ENCODE data around the gene PAPPA. TPM values are rescaled to one million over a fixed set of nuclear protein-coding genes. Genes with fewer than 3 reads are reported as not detected.

PAPPA gene
- total RNA-seq, 4 donors from 2014 or later: 2.1 to 5.0 (median 3.7) TPM

GRCh38 chr9:116331241-116331640, 177.7 kb downstream of the PAPPA start:
- intact Hi-C loops (cut with DNase I): no loop called here
- no peak for TF ChIP-seq POLR2A (IDR thresholded peaks at IDR 0.05; ENCODE audit: low read depth)
- no peak for TF ChIP-seq CTCF (IDR thresholded peaks at IDR 0.05)
- TF ChIP-seq EP300 (IDR thresholded peaks at IDR 0.05): no peak
- TF ChIP-seq POLR2AphosphoS5 (IDR thresholded peaks at IDR 0.05): no peak
- 88% methylated on average over 3 of the region's 3 CpGs for WGBS
- Histone ChIP-seq H3K4me1 (peaks cover 11 to 15% (median 13%) of the 10 kb centered on the region in 4 donors), H3K9me3 (no peaks in the 10 kb centered on the region), H3K36me3 (no peaks in the 10 kb centered on the region), H3K27ac (replicated peaks in 1 of 4) (no peak overlapping the region), H3K4me3 (no peak overlapping the region), H3K27me3 (peaks cover 0 to 9% (median 0%) of the 10 kb centered on the region in 4 donors)
- DNase-seq (ENCODE audit: extremely low spot score): no peak

DNA sequence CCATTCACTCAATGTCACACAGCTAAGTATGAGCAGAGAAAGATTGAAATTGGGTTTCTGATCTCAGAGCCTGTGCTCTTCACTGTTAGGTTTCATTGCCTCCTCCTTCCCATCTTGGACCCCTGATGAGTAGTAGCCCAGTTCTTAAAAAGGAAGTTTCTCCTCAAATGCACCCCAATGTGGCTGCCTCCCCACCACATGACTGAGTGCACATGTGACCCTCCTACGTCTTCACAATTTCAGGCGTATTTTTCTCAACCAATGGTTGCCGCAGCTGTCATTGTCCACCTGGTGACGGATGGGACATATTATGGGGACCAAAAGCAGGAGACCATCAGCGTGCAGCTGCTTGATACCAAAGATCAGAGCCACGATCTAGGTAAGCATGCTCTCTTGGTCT, 178.5 kb downstream of the PAPPA start:
- no peak for TF ChIP-seq CTCF (IDR thresholded peaks at IDR 0.05)
- no peak for TF ChIP-seq EP300 (IDR thresholded peaks at IDR 0.05)
- no peak for TF ChIP-seq POLR2AphosphoS5 (IDR thresholded peaks at IDR 0.05)
- no peak for TF ChIP-seq POLR2A (IDR thresholded peaks at IDR 0.05; ENCODE audit: low read depth)
- Histone ChIP-seq H3K4me1 (peaks cover 11 to 15% (median 13%) of the 10 kb centered on the region in 4 donors), H3K9me3 (no peaks in the 10 kb centered on the region), H3K27me3 (peaks cover 0 to 9% (median 0%) of the 10 kb centered on the region in 4 donors), H3K27ac (replicated peaks in 1 of 4) (no peak overlapping the region), H3K36me3 (no peaks in the 10 kb centered on the region), H3K4me3 (no peak overlapping the region)
- intact Hi-C loops (cut with DNase I): no loop called here
- WGBS: 90% methylated on average over 6 of the region's 6 CpGs
- DNase-seq (ENCODE audit: extremely low spot score): no peak

- Histone ChIP-seq H3K27ac (replicated peaks in 1 of 4) (no peak overlapping the region), H3K4me1 (peaks cover 3 to 5% (median 3%) of the 10 kb centered on the region in 4 donors), H3K36me3 (no peaks in the 10 kb centered on the region), H3K9me3 (no peaks in the 10 kb centered on the region), H3K27me3 (peaks cover 0 to 9% (median 0%) of the 10 kb centered on the region in 4 donors), H3K4me3 (no peak overlapping the region)
- WGBS: 94% methylated on average over 3 of the region's 3 CpGs
- TF ChIP-seq POLR2A (IDR thresholded peaks at IDR 0.05; ENCODE audit: low read depth): no peak
- no peak for TF ChIP-seq CTCF (IDR thresholded peaks at IDR 0.05)
- TF ChIP-seq POLR2AphosphoS5 (IDR thresholded peaks at IDR 0.05): no peak
- no peak for TF ChIP-seq EP300 (IDR thresholded peaks at IDR 0.05)
- intact Hi-C loops (cut with DNase I): no loop called here
- DNase-seq (ENCODE audit: extremely low spot score): no peak
These were observed 179.7 kb downstream of the PAPPA start for GRCh38 chr9:116333254-116333653.

DNA sequence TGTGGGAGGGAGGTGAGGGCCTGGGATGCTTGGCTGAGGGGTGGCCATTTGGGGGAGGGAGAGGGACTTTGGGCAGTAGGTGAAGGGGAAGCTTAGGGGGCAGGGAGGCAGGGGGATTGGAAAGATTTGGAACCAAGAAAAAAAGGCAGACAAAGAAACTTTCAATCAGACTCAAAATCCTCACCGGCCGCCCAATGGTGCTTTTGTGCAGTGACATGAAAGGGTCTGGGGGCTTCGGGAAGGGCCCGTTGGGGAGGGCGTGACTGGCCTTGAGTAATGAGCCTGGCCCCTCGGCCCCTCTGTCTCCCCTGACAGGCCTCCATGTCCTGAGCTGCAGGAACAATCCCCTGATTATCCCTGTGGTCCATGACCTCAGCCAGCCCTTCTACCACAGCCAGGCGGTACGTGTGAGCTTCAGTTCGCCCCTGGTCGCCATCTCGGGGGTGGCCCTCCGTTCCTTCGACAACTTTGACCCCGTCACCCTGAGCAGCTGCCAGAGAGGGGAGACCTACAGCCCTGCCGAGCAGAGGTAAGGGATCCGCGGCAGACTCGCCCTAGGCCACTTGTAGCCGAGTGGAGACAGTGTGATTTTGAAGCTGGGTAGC, 181.1 kb downstream of the PAPPA start:
- 54% methylated on average over 19 of the region's 19 CpGs for WGBS
- Histone ChIP-seq H3K27me3 (peaks cover 0 to 9% (median 0%) of the 10 kb centered on the region in 4 donors), H3K27ac (replicated peaks in 1 of 4) (no peak overlapping the region), H3K4me3 (no peak overlapping the region), H3K36me3 (no peaks in the 10 kb centered on the region), H3K4me1 (no peaks in the 10 kb centered on the region), H3K9me3 (no peaks in the 10 kb centered on the region)
- no peak for DNase-seq (ENCODE audit: extremely low spot score)
- intact Hi-C loops (cut with DNase I): no loop called here
- TF ChIP-seq CTCF (IDR thresholded peaks at IDR 0.05) (no peak), EP300 (IDR thresholded peaks at IDR 0.05) (no peak), POLR2A (IDR thresholded peaks at IDR 0.05; ENCODE audit: low read depth) (no peak), POLR2AphosphoS5 (IDR thresholded peaks at IDR 0.05) (no peak)

DNA sequence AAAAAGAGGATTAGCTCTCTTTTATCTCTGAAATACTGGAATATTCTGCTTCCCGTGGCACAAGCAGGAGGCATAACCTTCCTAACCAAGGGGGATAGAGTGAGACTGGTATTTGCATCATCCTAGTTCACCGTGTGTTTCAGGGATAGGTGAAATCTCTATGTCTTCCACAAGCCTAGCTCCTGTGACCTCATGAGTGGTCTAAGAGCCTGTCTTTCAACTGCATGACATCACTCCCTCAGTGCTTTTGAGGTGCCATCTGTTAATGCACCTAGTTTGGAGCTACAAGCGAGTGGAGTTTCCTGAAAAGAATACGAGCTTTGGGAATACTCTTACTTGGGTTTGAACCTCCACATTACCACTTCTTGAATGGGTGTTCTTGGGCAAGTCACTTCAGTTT, 181.8 kb downstream of the PAPPA start:
- TF ChIP-seq EP300 (IDR thresholded peaks at IDR 0.05) (no peak), CTCF (IDR thresholded peaks at IDR 0.05) (no peak), POLR2A (IDR thresholded peaks at IDR 0.05; ENCODE audit: low read depth) (no peak), POLR2AphosphoS5 (IDR thresholded peaks at IDR 0.05) (no peak)
- 90% methylated on average over 4 of the region's 4 CpGs for WGBS

More for the DNA sequence above, 181.8 kb downstream of the PAPPA start:
- no peaks in the 10 kb centered on the region for H3K4me1 ChIP-seq
- no peaks in the 10 kb centered on the region for H3K36me3 ChIP-seq
- H3K27ac ChIP-seq (replicated peaks in 1 of 4): no peak overlapping the region
- H3K9me3 ChIP-seq: no peaks in the 10 kb centered on the region
- H3K4me3 ChIP-seq: no peak overlapping the region
- H3K27me3 ChIP-seq: peaks cover 0 to 9% (median 0%) of the 10 kb centered on the region in 4 donors
- DNase-seq (ENCODE audit: extremely low spot score): no peak
- intact Hi-C loops (cut with DNase I): no loop called here

Data from esophagus muscularis mucosa (tissue), 4 donors.